NCI-H1417 treated with DMSO at 0.1 percent for 48 hours (cell line): ENCODE data around the gene PROKR1.
"Not testable (repeated sequence)": the region's sequence is repeated elsewhere in the genome, so short reads cannot be mapped to it uniquely, and the experiment has no call there.

Source experiments
- DNase-seq: peaks from one replicate; lab custom pipeline; 2025; lab: John Stamatoyannopoulos, UW

PROKR1 gene

GRCh38 chr2:68658266-68658665, 14.9 kb downstream of the PROKR1 start:
- no peak for DNase-seq

- DNase-seq = no peak
These were observed 15.7 kb downstream of the PROKR1 start for GRCh38 chr2:68659081-68659480.

GRCh38 chr2:68660658-68661057, 17.3 kb downstream of the PROKR1 start:
- DNase-seq = no peak

- no peak for DNase-seq
These were observed 19.1 kb downstream of the PROKR1 start for GRCh38 chr2:68662466-68662865.

- DNase-seq = no peak
These were observed 20.2 kb downstream of the PROKR1 start for GRCh38 chr2:68663371-68664156.

GRCh38 chr2:68667371-68667770, 24.0 kb downstream of the PROKR1 start:
- DNase-seq = no peak

GRCh38 chr2:68669651-68670050, 26.3 kb downstream of the PROKR1 start:
- DNase-seq = no peak

GRCh38 chr2:68671961-68672360, 28.6 kb downstream of the PROKR1 start:
- DNase-seq = no peak

GRCh38 chr2:68673631-68674030, 30.3 kb downstream of the PROKR1 start:
- no peak for DNase-seq

GRCh38 chr2:68675470-68675869, 32.1 kb downstream of the PROKR1 start:
- DNase-seq = no peak

GRCh38 chr2:68677837-68678236, 34.5 kb downstream of the PROKR1 start:
- DNase-seq = not testable (repeated sequence)

- peak; percentile 31 for DNase-seq
These were observed 36.0 kb downstream of the PROKR1 start for GRCh38 chr2:68679166-68679916.

GRCh38 chr2:68679917-68680267, 36.5 kb downstream of the PROKR1 start:
- not testable (repeated sequence) for DNase-seq

- no peak for DNase-seq
These were observed 40.8 kb downstream of the PROKR1 start for GRCh38 chr2:68684197-68684596.

GRCh38 chr2:68686178-68686577, 42.8 kb downstream of the PROKR1 start:
- DNase-seq = no peak

- no peak for DNase-seq
These were observed 43.6 kb downstream of the PROKR1 start for GRCh38 chr2:68687018-68687417.

- no peak for DNase-seq
These were observed 46.5 kb downstream of the PROKR1 start for GRCh38 chr2:68689553-68690537.

- DNase-seq = no peak
These were observed 47.5 kb downstream of the PROKR1 start for GRCh38 chr2:68690851-68691250.

- DNase-seq = no peak
These were observed 49.1 kb downstream of the PROKR1 start for GRCh38 chr2:68692511-68692910.

- no peak for DNase-seq
These were observed 50.6 kb downstream of the PROKR1 start for GRCh38 chr2:68693951-68694350.

- DNase-seq = no peak
These were observed 52.6 kb downstream of the PROKR1 start for GRCh38 chr2:68695971-68696370.

- no peak for DNase-seq
These were observed 53.2 kb downstream of the PROKR1 start for GRCh38 chr2:68696554-68696953.
